ENCODE measurements around the gene TTC24.
"Not testable (repeated sequence)": the region's sequence is repeated elsewhere in the genome, so short reads cannot be mapped to it uniquely, and the experiment has no call there.

The TTC24 gene

DNA sequence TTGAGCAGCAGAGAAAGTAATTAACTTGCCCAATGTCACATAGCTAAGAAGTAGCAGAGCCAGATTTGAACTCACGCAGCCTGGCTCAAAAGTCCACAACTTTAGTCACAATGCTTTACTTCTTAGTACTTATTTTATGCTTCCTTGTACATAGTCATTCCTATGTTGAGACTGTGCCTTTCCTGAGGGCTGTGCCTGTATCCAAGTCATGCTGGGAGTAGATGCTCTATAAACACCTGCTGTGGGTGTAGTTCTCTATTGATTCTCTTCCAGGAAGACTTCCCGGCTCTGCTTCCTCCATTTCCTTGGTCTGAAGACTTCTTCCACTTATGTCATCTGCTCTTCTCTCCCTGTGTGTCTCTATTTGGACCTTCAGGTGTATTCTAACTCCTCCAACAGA lies 23.8 kb upstream of the TTC24 start:
- no peak for DNase-seq

DNA sequence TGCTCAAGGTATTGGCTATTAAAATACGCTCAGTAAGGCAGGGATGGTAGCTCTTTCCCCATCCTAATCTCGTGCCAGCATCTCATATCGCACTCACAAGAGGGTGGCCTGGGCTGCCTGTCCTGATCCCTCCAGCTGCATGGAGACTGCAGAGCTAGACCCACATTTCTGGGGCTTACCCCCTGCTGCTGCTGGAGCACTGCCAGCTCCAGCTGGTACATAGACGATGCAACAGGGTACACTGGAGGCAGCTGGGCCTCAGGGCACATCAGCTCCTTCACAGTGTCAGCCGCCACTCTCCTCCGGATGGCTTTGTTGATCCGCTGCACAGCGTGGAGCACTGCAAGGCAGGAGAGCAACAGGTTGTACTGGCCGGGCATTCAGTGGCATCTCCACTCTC lies 23.2 kb upstream of the TTC24 start:
- DNase-seq: no peak

DNA sequence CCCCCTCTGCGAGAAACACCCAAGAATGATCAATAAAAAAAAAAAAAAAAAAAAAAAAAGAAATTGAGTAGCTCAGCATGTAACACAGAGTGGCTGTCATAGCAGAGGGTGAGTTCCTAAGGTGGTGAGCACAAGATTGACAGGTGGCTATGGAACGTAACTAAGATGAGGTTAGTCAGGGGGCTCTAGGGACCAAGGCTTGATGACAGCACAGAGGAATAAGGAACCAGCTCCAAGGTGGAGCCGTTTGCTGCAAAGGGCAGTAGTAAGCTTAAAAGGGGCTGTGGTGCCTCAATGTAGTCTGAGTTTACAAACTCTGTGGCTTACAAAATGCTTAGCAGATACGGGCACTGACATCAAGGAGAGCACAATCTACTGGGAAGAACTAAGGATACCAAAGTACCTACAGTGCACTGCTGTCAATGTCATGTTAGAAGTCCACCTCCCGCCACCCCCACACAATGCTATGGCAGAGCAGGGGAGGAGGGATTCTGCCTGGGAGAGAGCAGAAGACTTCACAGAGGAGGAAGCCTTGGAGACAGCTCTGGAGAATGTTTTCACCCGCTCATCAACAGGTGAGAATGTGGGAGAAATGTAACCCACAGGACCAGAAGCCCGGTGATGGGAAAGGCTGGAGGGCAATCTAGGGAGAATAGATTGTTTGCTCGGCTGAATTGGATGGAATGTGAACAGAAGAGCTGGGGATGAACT lies 20.3 kb upstream of the TTC24 start:
- no peak for DNase-seq

DNA sequence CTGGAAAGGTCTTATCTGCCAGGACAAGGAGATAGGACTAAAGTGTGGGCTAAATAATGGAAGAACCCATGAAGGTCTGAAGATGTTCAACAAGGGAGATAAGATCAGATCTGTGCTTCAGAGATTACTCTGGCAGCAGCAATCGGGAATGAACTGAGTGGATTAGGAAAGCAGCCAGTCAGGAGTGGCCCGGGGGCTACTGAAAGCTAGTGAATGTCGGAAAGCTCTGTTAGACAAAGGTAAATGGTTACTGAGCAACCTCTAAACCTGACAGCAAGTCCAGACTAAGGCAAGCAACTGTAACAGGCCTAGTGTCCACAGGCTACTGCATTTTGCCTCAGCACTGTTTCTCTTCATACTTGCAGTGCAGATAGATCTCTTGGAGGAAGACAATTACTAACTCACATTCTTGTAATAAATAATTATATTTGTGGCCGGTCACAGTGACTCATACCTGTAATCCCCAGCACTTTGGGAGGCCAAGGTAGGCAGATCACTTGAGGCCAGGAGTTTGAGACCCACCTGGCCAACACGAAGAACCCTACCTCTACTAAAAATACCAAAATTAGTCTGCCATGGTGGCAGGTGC lies 19.6 kb upstream of the TTC24 start:
- DNase-seq: no peak

DNA sequence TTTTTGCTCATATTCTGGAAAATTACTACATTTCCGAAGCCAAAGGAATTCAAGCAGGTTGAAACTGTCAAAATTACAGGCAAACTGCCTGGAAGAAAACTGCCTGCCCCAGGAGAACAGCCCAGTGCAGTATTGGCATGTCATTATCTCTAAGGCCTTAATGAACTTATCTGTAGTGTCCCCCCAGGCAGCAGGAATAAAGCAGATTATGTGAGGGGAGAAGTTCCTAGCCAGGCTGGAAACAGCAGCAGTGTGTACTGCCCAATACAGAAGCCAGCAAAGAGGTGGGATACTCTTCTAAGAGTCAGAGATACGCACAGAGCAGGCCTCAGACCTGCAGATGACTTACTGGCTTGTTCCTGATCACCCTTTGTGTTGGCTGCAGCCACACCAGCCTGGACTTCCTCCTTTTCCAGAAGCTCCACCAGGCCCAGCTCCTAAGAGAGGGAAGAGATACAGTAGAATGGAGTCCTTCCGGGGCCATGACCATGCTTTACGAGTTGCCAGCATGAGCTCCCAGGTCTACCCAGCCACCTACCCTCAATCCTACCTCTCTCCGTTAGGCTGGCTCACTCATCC lies 18.8 kb upstream of the TTC24 start:
- no peak for DNase-seq

DNA sequence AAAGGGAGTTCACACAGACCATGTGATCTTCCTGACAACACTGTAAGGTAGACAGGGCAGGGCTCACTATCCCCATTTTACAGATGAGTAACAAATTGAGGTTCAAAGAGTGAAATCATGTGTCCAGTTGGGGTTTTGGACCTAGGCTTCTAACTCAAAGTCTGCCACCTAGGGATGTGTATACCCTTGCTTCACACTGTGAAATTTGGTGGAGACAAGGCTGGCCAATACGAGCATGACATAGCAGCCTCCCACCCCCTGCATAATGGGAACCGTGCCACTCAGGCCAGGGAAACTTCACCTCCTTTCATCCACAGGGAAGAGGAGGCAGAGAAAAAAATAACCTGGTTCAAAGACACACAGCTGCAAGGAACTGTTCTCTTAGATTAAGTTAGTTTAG lies 14.0 kb upstream of the TTC24 start:
- no peak for DNase-seq

DNA sequence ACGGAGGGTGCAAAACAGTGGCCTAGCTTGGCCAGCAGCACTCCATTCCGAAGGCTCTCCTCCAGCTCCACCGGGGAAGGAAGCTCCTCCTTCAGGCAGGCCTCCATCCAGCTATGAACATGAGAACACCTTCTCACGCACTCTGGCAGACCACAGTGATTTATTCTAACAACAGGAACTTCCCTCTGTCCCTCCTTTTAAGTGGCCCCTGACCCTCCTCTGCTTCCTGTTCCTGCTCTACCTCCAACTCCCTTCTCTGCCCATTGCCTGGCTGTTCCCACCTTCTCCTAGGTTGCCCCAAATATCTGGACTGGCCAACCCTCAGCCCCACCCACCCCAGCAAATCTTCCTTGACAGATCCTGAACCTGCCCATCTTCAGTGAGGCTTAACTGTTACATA lies 13.1 kb upstream of the TTC24 start:
- DNase-seq: no peak

DNA sequence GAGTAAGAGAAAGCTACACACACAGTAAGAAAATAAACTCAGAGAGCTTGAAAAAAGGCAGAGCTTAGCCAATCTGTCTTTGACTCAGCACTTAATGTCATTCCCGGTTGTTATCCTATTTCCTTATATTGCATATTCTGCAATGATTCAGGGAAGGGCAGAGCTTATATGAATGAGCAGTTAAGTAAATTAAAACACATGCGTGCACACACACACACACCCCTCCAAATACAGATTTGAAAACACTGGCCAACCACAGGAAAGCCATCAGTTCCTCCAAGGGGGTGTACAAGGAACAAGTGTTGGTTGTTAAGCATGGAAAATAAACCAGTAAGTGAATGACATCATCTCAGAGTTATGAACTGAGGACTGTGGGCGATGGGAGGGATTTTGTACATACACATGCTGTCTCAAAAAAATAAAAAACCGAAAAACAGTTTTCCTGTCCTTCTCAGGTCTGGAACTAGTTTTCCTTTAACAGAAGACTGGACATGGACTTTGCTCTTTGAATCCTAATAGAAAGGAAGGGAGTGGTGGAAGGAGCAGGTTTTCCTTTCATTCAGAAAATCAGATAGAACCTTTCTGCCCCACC lies 8.2 kb upstream of the TTC24 start:
- no peak for DNase-seq

DNA sequence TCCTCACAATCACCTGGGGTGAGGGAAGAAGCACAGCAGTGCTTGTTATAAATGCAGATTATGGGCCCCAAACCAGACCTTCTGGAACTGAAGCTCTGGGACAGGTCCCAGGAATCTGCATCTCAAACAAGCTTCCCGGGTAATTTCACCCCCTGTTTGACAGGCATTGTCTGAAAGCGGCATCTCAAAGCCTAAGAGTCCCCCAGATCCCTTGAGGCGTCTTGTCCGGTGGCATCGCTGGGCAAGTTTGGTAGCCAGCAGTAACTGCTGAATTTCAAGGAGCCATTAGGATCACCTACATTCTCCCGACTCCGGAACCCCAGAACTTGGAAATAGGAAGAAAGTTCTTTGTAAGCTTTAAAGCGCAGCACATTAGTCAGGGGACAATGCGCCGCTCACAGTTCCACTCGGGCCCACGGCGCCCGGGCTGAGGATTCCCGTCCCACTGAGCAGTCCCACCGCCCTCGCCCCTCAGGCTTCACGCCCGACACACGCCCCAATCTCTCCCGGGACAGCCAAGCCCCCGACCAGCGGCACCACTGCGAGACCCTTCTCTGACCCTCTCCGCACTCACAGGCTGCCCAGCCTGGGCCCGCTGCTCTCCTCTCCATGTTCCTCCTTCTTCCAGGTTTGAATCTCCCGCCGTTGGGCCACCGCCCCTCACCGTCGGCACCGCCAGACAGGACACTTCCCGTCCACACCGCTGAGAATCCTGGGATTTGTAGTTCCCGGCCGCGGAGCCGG lies 7.4 kb upstream of the TTC24 start, which contains the start of gene IQGAP3:
TSS of gene IQGAP3 (minus strand) at position 647 of the 744 bp plus-strand sequence. CDS start at position 611, 36 bp downstream.
- peak; percentile 78 for DNase-seq

DNA sequence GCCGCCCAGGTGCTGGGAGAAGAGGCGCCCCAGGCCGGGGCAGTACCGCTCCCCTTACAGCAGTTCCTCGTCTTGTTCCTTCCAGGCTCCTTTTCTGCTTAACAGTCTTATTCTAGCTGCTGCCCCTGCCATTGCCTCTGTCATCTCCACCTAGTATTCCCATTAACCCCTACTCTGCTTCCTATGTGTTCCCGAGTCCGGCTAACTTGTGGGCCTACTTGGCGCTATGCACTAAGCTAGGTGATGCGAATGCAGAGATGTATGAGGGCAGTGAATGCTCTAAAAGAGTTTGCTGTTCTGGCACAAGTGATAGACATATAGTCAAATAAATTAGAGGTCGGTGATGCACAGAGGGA lies 6.9 kb upstream of the TTC24 start:
- DNase-seq: no peak

DNA sequence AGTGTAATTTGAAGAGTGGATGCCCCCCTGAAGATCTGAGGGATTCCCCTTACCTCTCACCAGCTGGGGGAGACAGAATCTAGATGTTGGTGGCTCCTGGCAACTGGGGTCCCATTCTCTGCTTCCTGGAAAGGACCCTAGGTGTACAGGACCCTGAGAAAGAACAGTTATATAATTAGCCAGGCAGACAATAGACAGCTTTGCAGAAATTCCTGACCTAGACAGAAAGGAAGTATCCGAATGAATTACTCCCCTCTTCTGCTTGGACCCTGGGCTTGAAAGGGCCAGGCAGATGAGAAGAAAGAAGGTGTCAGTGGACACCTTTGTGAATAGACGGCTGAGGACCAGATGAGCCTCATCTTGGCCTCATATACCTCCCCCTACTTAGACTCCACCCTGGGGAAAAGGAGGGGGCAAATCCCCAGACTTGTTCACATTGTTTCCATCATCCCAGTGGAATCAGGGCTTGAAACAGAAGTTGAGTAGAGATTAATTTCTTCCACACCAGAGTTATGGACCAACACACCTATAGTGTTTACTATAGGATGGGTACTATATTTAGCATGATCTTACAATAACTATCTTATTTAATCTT lies 5.4 kb upstream of the TTC24 start:
- no peak for DNase-seq

DNA sequence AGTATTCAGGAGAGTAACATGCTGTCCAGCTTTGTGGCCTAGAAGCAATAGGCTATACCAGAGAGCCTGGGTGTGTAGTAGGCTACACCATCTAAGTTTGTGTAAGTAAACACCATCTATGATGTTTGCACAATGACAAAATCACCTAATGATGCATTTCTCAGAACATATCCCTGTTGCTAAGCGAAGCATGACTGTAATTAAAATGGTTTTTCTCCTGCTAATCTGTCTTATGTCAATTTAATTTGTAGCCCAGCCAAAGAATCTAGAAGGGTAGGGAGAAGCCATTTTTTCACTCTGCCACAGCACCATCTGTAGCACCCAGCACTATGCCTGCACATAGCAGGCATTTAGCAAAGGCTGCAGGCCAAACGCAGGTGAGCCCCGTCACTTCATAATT lies 2.0 kb upstream of the TTC24 start:
- DNase-seq: no peak

DNA sequence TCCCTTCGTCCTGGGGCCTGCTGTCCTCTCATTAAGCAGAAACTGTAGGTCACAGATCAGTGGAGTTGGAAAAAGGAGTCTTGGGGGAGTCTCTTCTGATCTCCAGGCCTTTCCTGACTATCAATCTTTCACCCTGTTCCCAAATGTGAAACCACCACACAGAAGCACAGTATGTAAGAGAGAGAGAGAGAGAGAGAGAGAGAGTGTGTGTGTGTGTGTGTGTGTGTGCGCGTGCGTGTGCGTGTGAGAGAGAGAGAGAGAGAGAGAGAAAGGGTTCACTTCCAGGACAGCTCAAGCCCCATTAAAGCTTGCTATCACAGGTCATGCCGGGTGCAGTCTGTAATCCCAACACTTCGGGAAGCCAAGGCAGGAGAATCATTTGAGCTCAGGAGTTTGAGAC lies 1.5 kb upstream of the TTC24 start:
- no peak for DNase-seq

DNA sequence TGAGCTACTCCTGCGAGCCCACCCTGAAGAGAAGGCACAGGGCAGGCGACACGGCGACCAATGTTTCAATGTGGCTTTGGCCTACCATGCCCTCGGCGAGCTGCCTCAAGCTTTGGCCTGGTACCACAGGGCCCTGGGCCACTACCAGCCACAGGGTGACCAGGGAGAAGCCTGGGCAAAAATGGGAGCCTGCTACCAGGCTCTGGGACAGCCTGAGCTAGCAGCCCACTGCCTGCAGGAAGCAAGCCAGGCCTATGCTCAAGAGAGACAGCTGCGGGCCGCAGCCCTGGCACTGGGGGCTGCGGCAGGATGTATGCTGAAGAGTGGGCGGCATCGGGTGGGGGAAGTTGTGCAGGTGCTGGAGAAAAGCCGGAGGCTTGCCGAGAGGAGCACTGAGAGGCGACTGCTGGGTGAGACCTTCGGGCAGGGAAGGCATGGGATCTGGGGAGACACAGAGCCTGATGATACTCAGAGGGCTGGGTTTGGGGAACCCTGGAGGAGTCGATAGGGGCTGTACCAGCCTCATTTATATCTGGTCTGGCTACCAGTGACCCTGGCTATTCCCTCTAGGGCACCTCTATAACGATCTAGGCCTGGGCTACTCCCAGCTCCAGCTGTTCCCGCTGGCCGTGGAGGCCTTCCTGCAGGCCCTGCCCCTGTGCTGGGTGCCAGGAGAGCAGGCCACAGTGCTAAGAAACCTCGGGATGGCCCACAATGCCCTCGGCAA lies 2.3 kb downstream of the TTC24 start:
- peak; percentile 57 for DNase-seq

DNA sequence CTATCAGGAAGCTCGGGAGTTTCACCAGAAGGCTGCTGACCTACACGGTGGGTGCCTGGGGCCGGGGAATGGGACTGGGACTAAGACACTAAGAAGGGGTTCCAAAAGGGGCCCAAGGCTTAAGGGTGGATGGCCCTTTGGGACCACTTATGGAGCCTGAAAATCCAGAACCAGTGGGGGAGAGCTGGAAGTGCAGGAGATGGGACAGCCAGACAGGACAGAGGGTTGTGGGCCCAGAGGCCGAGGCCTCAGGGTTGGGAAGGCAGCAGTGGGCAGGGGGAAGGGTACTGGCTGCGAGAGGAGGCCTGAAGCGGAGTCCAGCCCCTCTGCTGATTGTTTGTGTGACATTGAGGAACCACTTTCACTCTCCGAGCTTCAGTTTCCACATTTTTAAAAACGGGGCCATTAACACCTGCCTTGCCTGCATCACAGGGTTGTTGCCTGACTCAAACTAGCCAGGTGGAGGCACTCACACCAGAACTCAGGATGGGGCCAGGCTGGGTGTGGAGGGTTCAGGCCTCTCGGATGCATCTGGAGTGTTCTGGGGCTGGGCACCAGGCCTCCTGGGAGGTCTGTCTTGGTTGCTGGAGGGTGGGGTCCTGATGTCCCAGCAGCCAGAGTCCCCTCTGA lies 3.0 kb downstream of the TTC24 start:
- DNase-seq: peak; percentile 27

DNA sequence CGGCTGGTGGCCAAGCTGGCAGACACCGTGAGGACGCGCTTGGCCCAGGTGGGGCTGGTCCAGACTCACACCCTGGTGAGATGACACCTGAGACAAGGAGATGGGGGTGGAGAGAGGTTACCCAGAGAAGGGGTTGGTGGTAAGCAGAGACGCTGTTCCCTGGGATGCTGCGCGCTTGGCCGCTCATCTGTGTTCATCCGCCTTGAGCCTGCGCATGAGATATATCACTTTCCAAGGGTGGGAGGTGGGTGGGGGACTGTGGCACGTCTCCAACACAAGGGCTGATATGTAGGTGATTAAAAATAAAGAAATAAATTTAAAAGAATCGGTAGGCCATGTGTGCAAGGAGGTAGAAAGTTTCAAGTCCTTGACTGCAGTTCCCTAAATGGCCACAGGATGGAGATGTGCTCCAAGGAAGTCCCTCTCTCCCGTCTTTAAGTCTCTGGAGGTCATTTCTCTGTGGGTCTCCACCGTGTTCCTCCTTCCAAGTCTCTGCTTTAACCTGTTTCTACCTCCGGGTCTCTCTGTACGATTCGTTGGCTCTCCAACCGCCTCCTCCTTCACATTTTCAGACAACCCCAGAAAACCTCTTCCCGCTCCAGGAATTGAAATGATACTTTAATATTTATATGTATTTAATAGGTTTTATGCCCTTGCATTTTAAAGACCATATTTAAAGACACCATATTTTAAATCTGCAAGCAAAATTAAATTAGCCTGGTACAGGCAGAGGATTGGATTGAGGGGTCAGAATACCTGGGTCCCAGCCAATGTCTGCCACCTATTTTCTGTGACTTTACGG lies 4.5 kb downstream of the TTC24 start:
- peak; percentile 85 for DNase-seq

DNA sequence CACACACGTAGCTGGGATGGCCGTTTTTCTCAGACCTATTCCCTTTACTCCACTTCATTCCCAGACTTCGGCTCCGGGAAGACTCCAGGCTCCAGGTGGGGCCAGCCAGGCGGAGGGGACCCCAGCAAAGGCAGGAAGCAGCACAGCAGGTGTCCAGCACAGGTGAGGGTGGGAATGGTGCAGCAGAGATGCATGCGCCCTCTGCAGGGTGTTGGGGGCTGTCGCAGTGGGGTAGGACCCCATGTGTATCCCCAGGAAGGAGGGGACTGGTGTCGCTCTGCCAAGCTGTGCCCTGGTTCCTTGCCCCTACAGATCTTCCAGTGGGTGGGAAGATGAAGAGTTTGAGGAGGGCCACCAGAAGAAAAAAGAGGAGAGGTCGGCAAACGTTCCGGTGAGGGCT lies 5.3 kb downstream of the TTC24 start:
- DNase-seq: no peak

DNA sequence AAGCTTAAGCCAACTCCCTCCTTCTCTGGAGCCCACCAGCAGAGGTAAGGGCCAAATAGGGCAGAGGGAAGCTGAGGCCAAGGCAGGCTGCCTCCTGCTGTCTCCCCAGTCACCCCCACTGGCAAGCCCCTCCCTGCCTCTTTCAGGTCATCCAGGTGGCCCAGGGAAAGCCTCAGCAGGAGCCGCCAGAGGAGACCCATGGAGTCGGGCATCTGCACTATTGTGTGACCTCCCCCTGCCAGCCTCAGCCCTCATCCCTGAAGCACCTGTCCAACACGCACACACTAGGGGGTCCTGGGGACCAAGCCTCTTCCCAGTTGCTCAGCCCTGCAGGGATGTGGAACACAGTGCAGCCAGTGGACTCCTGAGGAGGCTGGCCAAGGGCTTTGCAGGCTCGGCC lies 6.8 kb downstream of the TTC24 start:
- DNase-seq: no peak

DNA sequence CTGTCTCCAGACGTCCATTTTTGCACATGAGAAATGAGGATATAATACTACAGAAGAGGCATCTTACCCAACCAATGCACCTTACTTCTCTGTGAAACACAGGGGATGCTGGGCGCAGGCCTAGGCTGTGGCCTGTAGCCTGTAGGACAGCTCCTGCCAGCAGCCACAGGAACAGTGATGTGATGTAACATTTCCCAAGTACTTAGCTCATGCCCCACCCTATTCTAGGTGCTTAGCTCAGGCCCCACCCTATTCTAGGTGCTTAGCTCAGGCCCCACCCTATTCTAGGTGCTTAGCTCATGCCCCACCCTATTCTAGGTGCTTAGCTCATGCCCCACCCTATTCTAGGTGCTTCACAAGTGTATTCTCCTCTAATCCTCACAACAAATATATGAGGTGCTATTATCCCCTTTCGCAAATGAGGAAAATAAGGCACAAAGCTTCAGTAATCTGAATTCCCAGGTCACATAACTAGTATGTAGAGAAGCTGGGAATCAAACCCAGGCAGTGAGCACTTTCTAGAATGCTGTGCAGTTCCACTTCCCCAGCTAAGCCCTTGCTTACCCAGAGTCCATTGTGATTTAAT lies 7.5 kb downstream of the TTC24 start:
- DNase-seq: no peak

DNA sequence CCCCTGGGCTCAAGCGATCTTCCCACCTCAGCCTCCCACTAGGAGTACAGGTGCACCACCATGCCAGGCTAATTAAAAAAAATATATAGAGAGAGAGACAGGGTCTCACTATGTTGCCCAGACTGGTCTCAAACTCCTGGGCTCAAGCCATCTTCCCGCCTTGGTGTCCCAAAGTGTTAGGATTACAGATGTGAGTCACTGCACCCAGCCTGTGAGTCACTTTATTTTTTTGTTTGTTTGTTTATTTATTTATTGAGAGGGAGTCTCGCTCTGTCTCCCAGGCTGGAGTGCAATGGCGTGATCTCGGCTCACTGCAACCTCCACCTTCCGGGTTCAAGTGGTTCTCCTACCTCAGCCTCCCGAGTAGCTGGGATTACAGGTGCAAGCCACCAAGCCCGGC lies 8.4 kb downstream of the TTC24 start:
- DNase-seq: not testable (repeated sequence)

DNA sequence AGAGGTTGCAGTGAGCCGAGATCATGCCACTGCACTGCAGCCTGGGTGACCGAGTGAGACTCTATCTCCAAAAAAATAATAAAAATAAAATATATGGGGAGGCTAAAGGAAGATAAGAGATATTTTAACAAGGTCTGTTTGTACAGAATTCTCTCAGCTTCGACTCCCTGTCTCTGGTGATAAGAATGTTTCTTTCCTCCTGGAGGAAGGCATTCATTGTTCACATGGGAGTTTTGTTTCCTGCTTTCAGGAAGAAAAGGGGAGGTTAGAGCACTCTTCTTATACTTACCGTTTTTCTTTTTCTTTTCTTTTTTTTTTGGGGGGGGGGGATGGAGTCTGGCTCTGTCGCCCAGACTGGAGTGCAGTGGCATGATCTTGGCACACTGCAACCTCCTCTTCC lies 10.0 kb downstream of the TTC24 start:
- no peak for DNase-seq
